Measurements from ENCODE around the gene SLC35F3. TPM values are rescaled to one million over a fixed set of nuclear protein-coding genes. Genes with fewer than 3 reads are reported as not detected.

The SLC35F3 gene
- total and polyA plus RNA-seq, 3 experiments from 2014 or later: 0.21 to 7.8 (median 6.9) TPM

- no peaks in the 10 kb centered on the region for H3K9me3 Mint-ChIP-seq
- Histone ChIP-seq H3K27me3 (ENCODE audit: insufficient read depth, low read length, poor library complexity, severe bottlenecking) (no peaks in the 10 kb centered on the region), H3K27ac (ENCODE audit: low read depth, low read length) (peak overlapping the region; percentile 99), H3K4me1 (ENCODE audit: insufficient read depth, low read length) (peaks cover 30% of the 10 kb centered on the region), H3K9me3 (ENCODE audit: low read length) (no peaks in the 10 kb centered on the region), H3K36me3 (ENCODE audit: insufficient read depth, low read length) (peaks cover 20% of the 10 kb centered on the region), H3K4me3 (ENCODE audit: low read length) (peak overlapping the region; percentile 97)
- ChIA-PET POLR2A (interaction anchor here (0.6 to 3.1 kb wide), 6 partner anchors 17 to 104 kb away, joined by 3 to 22 read pairs (median 8); partner anchors contain the start of gene TARBP1), CTCF (interaction anchor here (1.1 to 1.8 kb wide), 4 partner anchors 10 to 104 kb away, joined by 3 to 5 read pairs (median 4); no protein-coding TSS in a partner anchor)
- peaks cover 52 to 68% (median 53%) of the 10 kb centered on the region in 3 donors for H3K4me1 Mint-ChIP-seq
- H3K4me3 Mint-ChIP-seq: peak overlapping the region; percentile 89 to 98 (median 97)
- no peaks in the 10 kb centered on the region for H3K27me3 Mint-ChIP-seq
- DNase-seq: no peak
- H3K27ac Mint-ChIP-seq: peak overlapping the region; percentile 95 to 100 (median 98)
- peaks cover 15 to 48% (median 16%) of the 10 kb centered on the region in 3 donors for H3K36me3 Mint-ChIP-seq
Observed at GRCh38 chr1:234373959-234374254, 469.4 kb downstream of the SLC35F3 start.
